AG04449 (cell line): ENCODE results near the gene ELMO2.

ENCODE experiments used
- CTCF ChIA-PET: fragments of 350-600 bp; formaldehyde crosslinking; extraction: SDS; loops from one replicate; lab custom pipeline; 2021; ENCODE audit warnings: antibody characterized with exemption; lab: Yijun Ruan, JAX
- POLR2A ChIA-PET: fragments of 400-600, 350-600 bp; formaldehyde crosslinking; extraction: SDS; loops from one replicate; lab custom pipeline; 2020; ENCODE audit warnings: antibody characterized with exemption, inconsistent platforms; lab: Yijun Ruan, JAX
- DNase-seq: peaks from one replicate; pipeline ENCODE4 v3.0.0-alpha.2; 2010; ENCODE audit warnings: low read depth, low spot score
- H3K4me3 ChIP-seq: 2 replicates; pipeline ENCODE4 v1.5.1; 2011; ENCODE audit warnings: low read depth, mild to moderate bottlenecking, control low read depth, low read length
- TF ChIP-seq, protein P1 (sequence below): IDR thresholded peaks from one replicate; pipeline ENCODE4 v1.5.1; 2011; ENCODE audit warnings: mild to moderate bottlenecking, moderate library complexity, low read length, control low read depth, inconsistent platforms; ENCODE audit not compliant: insufficient read depth; ENCODE audit errors: missing control alignments

Gene ELMO2

GRCh38 chr20:46317685-46318177, 88.7 kb downstream of the ELMO2 start:
- no peak overlapping the region for H3K4me3 ChIP-seq
- DNase-seq, result no peak
- CTCF ChIA-PET, result no interaction called here
- POLR2A ChIA-PET, result no interaction called here
- TF ChIP-seq, protein P1, sequence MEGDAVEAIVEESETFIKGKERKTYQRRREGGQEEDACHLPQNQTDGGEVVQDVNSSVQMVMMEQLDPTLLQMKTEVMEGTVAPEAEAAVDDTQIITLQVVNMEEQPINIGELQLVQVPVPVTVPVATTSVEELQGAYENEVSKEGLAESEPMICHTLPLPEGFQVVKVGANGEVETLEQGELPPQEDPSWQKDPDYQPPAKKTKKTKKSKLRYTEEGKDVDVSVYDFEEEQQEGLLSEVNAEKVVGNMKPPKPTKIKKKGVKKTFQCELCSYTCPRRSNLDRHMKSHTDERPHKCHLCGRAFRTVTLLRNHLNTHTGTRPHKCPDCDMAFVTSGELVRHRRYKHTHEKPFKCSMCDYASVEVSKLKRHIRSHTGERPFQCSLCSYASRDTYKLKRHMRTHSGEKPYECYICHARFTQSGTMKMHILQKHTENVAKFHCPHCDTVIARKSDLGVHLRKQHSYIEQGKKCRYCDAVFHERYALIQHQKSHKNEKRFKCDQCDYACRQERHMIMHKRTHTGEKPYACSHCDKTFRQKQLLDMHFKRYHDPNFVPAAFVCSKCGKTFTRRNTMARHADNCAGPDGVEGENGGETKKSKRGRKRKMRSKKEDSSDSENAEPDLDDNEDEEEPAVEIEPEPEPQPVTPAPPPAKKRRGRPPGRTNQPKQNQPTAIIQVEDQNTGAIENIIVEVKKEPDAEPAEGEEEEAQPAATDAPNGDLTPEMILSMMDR, result no peak

GRCh38 chr20:46316984-46317684, 89.3 kb downstream of the ELMO2 start:
- ChIA-PET POLR2A (no interaction called here), CTCF (interaction anchor here (0.9 kb wide), 1 partner anchor 12 kb away, joined by 4 read pairs; no protein-coding TSS in a partner anchor)
- no peak overlapping the region for H3K4me3 ChIP-seq
- TF ChIP-seq, protein P1, result no peak
- no peak for DNase-seq
